SK-N-SH (cell line): ENCODE measurements around the gene N4BP2L2. TPM values are rescaled to one million over a fixed set of nuclear protein-coding genes. Genes with fewer than 3 reads are reported as not detected.

Experiments
- CTCF ChIA-PET: fragments of 300-600, 350-600 bp; formaldehyde crosslinking; extraction: SDS; loops from one replicate; lab custom pipeline; 2021; lab: Yijun Ruan, JAX
- POLR2A ChIA-PET: fragments of 350-600 bp; sonication (Branson Sonifier 250); formaldehyde crosslinking; extraction: SDS; loops from one replicate; lab custom pipeline; 2020; ENCODE audit warnings: antibody characterized with exemption, inconsistent platforms; lab: Yijun Ruan, JAX
- DNase-seq: peaks from one replicate; pipeline ENCODE4 v3.0.0; 2012
- H2AFZ ChIP-seq: fragments of 200-600 bp; sonication (generic); 2 replicates; pipeline ENCODE4 v1.8.1; 2016; ENCODE audit warnings: antibody characterized with exemption, mild to moderate bottlenecking, low read depth
- H3F3A ChIP-seq: fragments of 200-600 bp; sonication (generic); replicated peaks from 2 replicates; pipeline ENCODE3; 2016; ENCODE audit warnings: antibody characterized with exemption, mild to moderate bottlenecking; ENCODE audit not compliant: insufficient read depth
- H3K27ac ChIP-seq, 2 experiments: fragments of 200-500 bp in 1 of 2; fragments of 200-600 bp in 1 of 2; sonication (Bioruptor generic) in 1 of 2; sonication (generic), shearing (Covaris generic) in 1 of 2; 2 replicates each; pipeline versions ENCODE4 v1.5.1 to v1.6.1; 2014 to 2016; ENCODE audit warnings: low read depth in 2 of 2, inconsistent platforms in 1 of 2, low read length in 1 of 2, mild to moderate bottlenecking in 1 of 2, mixed read lengths in 1 of 2
- H3K27me3 ChIP-seq: fragments of 200-600 bp; sonication (generic), shearing (Covaris generic); 2 replicates; pipeline ENCODE4 v1.6.1; 2016; ENCODE audit warnings: mixed run types; ENCODE audit not compliant: insufficient read depth
- H3K36me3 ChIP-seq, 2 experiments: fragments of 200-500 bp in 1 of 2; fragments of 200-600 bp in 1 of 2; sonication (Bioruptor generic) in 1 of 2; sonication (generic) in 1 of 2; replicated peaks in 1 of 2; 2 replicates each; pipeline versions ENCODE3 to v1.5.1; 2014 to 2016; ENCODE audit warnings: low read length in 1 of 2, mild to moderate bottlenecking in 1 of 2; ENCODE audit not compliant: insufficient read depth in 2 of 2, control insufficient read depth in 1 of 2
- H3K4me1 ChIP-seq, 2 experiments: fragments of 200-500 bp in 1 of 2; fragments of 200-600 bp in 1 of 2; sonication (Bioruptor generic) in 1 of 2; sonication (generic), shearing (Covaris generic) in 1 of 2; 2 replicates each; pipeline versions ENCODE4 v1.5.1 to v1.6.1; 2014 to 2016; ENCODE audit warnings: low read depth in 1 of 2, low read length in 1 of 2, mixed run types in 1 of 2; ENCODE audit not compliant: insufficient read depth in 2 of 2, control insufficient read depth in 1 of 2
- H3K4me2 ChIP-seq: fragments of 200-600 bp; sonication (generic), shearing (Covaris generic); 2 replicates; pipeline ENCODE4 v1.6.1; 2017; ENCODE audit warnings: mixed run types
- H3K4me3 ChIP-seq, 2 experiments: fragments of 200-500 bp in 1 of 2; fragments of 200-600 bp in 1 of 2; sonication (Bioruptor generic) in 1 of 2; sonication (generic), shearing (Covaris generic) in 1 of 2; 2 replicates each; pipeline versions ENCODE4 v1.5.1 to v1.8.1; 2014 to 2016; ENCODE audit warnings: low read depth in 2 of 2, inconsistent platforms in 1 of 2, low read length in 1 of 2, mild to moderate bottlenecking in 1 of 2, mixed read lengths in 1 of 2, moderate library complexity in 1 of 2
- H3K79me2 ChIP-seq: fragments of 200-600 bp; sonication (generic); 2 replicates; pipeline ENCODE4 v1.8.1; 2017; ENCODE audit warnings: mild to moderate bottlenecking; ENCODE audit not compliant: insufficient read depth
- H3K9ac ChIP-seq: fragments of 200-600 bp; sonication (generic); 2 replicates; pipeline ENCODE4 v1.6.1; 2017; ENCODE audit warnings: mixed run types
- H3K9me2 ChIP-seq: fragments of 200-600 bp; sonication (generic); 2 replicates; pipeline ENCODE4 v1.6.1; 2017; ENCODE audit warnings: mixed run types
- H3K9me3 ChIP-seq: fragments of 200-600 bp; sonication (generic); 2 replicates; pipeline ENCODE4 v1.6.1; 2017; ENCODE audit warnings: mixed run types, mild to moderate bottlenecking, moderate library complexity
- H4K20me1 ChIP-seq: fragments of 200-600 bp; sonication (generic); 2 replicates; pipeline ENCODE4 v1.6.1; 2017; ENCODE audit warnings: mild to moderate bottlenecking, mixed run types; ENCODE audit not compliant: insufficient read depth
- CTCF ChIP-seq: fragments of 200-600 bp; sonication (generic); IDR thresholded peaks from 2 replicates; pipeline ENCODE4 v1.6.1; 2017; ENCODE audit warnings: antibody characterized with exemption, mild to moderate bottlenecking, moderate library complexity
- ELF1 ChIP-seq: IDR thresholded peaks from 2 replicates; pipeline ENCODE4 v1.4.0; 2012
- EP300 ChIP-seq, 2 experiments: IDR thresholded peaks; 2 replicates each; pipeline versions ENCODE4 v1.4.0 to v1.6.1; 2012; ENCODE audit warnings: borderline replicate concordance in 1 of 2, low read depth in 1 of 2, low read length in 1 of 2
- FOXJ3 ChIP-seq: sonication (generic); formaldehyde crosslinking; IDR thresholded peaks from 2 replicates; pipeline ENCODE4 v1.5.1; 2020; ENCODE audit warnings: mild to moderate bottlenecking, missing genetic modification reagents
- GATA2 ChIP-seq: sonication (generic); formaldehyde crosslinking; IDR thresholded peaks from 2 replicates; pipeline ENCODE4 v1.5.0; 2020; ENCODE audit warnings: mild to moderate bottlenecking, missing genetic modification reagents
- JUND ChIP-seq: IDR thresholded peaks from 2 replicates; pipeline ENCODE4 v1.4.0; 2012
- MAX ChIP-seq: IDR thresholded peaks from 2 replicates; pipeline ENCODE4 v1.4.0; 2012; ENCODE audit warnings: low read depth
- MXI1 ChIP-seq: IDR thresholded peaks from 2 replicates; pipeline ENCODE4 v1.6.1; 2012; ENCODE audit warnings: mild to moderate bottlenecking, low read depth, low read length, improper control_type of control experiment
- NFIC ChIP-seq: IDR thresholded peaks from 2 replicates; pipeline ENCODE4 v1.4.0; 2012; ENCODE audit warnings: borderline replicate concordance
- RAD21 ChIP-seq: IDR thresholded peaks from 2 replicates; pipeline ENCODE4 v1.6.1; 2012; ENCODE audit warnings: mild to moderate bottlenecking, low read length
- SMC3 ChIP-seq: IDR thresholded peaks from 2 replicates; pipeline ENCODE4 v1.6.1; 2012; ENCODE audit warnings: low read depth, low read length, improper control_type of control experiment
- TCF12 ChIP-seq: IDR thresholded peaks from 2 replicates; pipeline ENCODE4 v1.4.0; 2012
- USF1 ChIP-seq: IDR thresholded peaks from 2 replicates; pipeline ENCODE4 v1.4.0; 2012; ENCODE audit warnings: low read depth, borderline replicate concordance
- USF2 ChIP-seq: fragments of 150-350 bp; IDR thresholded peaks from 2 replicates; pipeline ENCODE4 v1.6.1; 2017; ENCODE audit warnings: antibody characterized with exemption, low read length, low read depth, borderline replicate concordance
- YY1 ChIP-seq: IDR thresholded peaks from 2 replicates; pipeline ENCODE4 v1.4.0; 2012; ENCODE audit warnings: low read depth, mild to moderate bottlenecking
- ZBTB33 ChIP-seq: IDR thresholded peaks from 2 replicates; pipeline ENCODE4 v1.4.0; 2012; ENCODE audit warnings: low read depth, borderline replicate concordance
- WGBS: methylation state at CpG from one replicate; pipeline ENCODE4 v1.1.6; 2017; ENCODE audit warnings: low lambda C conversion rate; 5-methylcytosine and 5-hydroxymethylcytosine counted together
- polyA plus RNA-seq, 3 experiments: library from polyadenylated mRNA; depleted of rRNA; stranded (reverse); fragments of >200 nt; gene quantifications; 2 replicates each; pipeline ENCODE4 v1.2.3, GENCODE V29; 2012

N4BP2L2 gene
- polyA plus RNA-seq, 1 of the 3 experiments (the other 2 are of a cell fraction): 16.0 TPM

GRCh38 chr13:32456591-32456990, 82.0 kb downstream of the N4BP2L2 start:
- no peak overlapping the region for H3K4me2 ChIP-seq
- CTCF ChIA-PET: interaction anchor here (0.6 kb wide), 1 partner anchor 531 kb away, joined by 3 read pairs; no protein-coding TSS in a partner anchor
- peaks cover 12% of the 10 kb centered on the region for H3K9me3 ChIP-seq
- WGBS: 84% methylated on average over 2 of the region's 2 CpGs
- no peaks in the 10 kb centered on the region for H3K27me3 ChIP-seq
- H3K4me1 ChIP-seq: no peaks in the 10 kb centered on the region
- POLR2A ChIA-PET: no interaction called here
- H3K79me2 ChIP-seq: no peaks in the 10 kb centered on the region
- H3K9ac ChIP-seq: no peak overlapping the region
- no peaks in the 10 kb centered on the region for H3K9me2 ChIP-seq
- TF ChIP-seq USF1: no peak
- TF ChIP-seq MAX: no peak
- TF ChIP-seq MXI1: no peak
- no peak for TF ChIP-seq GATA2
- no peak for TF ChIP-seq YY1
- no peak for TF ChIP-seq JUND
- TF ChIP-seq EP300 (IDR thresholded peaks at IDR 0.05; ENCODE audit: borderline replicate concordance in 1 of 2, low read depth in 1 of 2, low read length in 1 of 2): no peak
- no peak for TF ChIP-seq FOXJ3
- no peak for TF ChIP-seq USF2
- TF ChIP-seq SMC3: no peak
- no peak for TF ChIP-seq ZBTB33
- TF ChIP-seq RAD21: no peak
- TF ChIP-seq CTCF: no peak
- no peak for TF ChIP-seq NFIC
- no peak for TF ChIP-seq ELF1
- TF ChIP-seq TCF12: no peak
- no peak for DNase-seq
- no peaks in the 10 kb centered on the region for H4K20me1 ChIP-seq
- H3K36me3 ChIP-seq: peaks cover 0 to 14% of the 10 kb centered on the region in 2 experiments
- H3K27ac ChIP-seq: no peak overlapping the region
- H3F3A ChIP-seq: no peaks in the 10 kb centered on the region
- no peak overlapping the region for H3K4me3 ChIP-seq
- H2AFZ ChIP-seq: no peak overlapping the region
